A549 treated with CORT108297 at 1 μM for 4 hours (cell line): ENCODE results near the gene TEF. TPM values are rescaled to one million over a fixed set of nuclear protein-coding genes. Genes with fewer than 3 reads are reported as not detected.

ENCODE experiments used
- total RNA-seq: library from RNA; stranded (reverse); fragments of 200-300 nt; extraction: Qiagen RNA extraction; gene quantifications from 5 replicates; pipeline ENCODE4 v1.2.3, GENCODE V29; 2022

Gene TEF
- 0.85 to 1.1 TPM (median 0.93 TPM) in 5 replicates for total RNA-seq

GRCh38 chr22:41381329-41382097, at the start of gene TEF:
TSS of gene TEF (plus strand) at chr22:41381942. CDS start at chr22:41382045, 103 bp downstream.

GRCh38 chr22:41446639-41447434, 65.1 kb downstream of the TEF start, which contains the start of gene TOB2:
TSS of gene TOB2 (minus strand) at chr22:41446801. CDS start at chr22:41437345, 9,456 bp downstream.

Other genes starting within 250 kb of the TEF start
- 17.9 to 19.4 TPM (median 18.8 TPM) in 5 replicates for gene L3MBTL2, start 176.6 kb upstream of the TEF start, total RNA-seq
- gene CHADL, start 141.0 kb upstream of the TEF start, total RNA-seq: not detected in 5 replicates
- gene RANGAP1, start 95.8 kb upstream of the TEF start, total RNA-seq: 79.0 to 106 TPM (median 99.5 TPM) in 5 replicates
- gene ZC3H7B, start 80.4 kb upstream of the TEF start, total RNA-seq: 18.9 to 27.1 TPM (median 25.5 TPM) in 5 replicates
- 20.4 to 25.4 TPM (median 22.3 TPM) in 5 replicates for gene TOB2, start 64.9 kb downstream of the TEF start, total RNA-seq
- gene PHF5A, start 86.8 kb downstream of the TEF start, total RNA-seq: 63.1 to 79.2 TPM (median 66.3 TPM) in 5 replicates
- 44.9 to 48.9 TPM (median 47.6 TPM) in 5 replicates for gene ACO2, start 87.2 kb downstream of the TEF start, total RNA-seq
- gene POLR3H, start 162.5 kb downstream of the TEF start, total RNA-seq: 28.3 to 50.2 TPM (median 43.9 TPM) in 5 replicates
- 1.9 to 3.4 TPM (median 2.6 TPM) in 5 replicates for gene CSDC2, start 179.1 kb downstream of the TEF start, total RNA-seq
- gene PMM1, start 207.9 kb downstream of the TEF start, total RNA-seq: 24.3 to 31.9 TPM (median 31.2 TPM) in 5 replicates
- gene DESI1, start 239.1 kb downstream of the TEF start, total RNA-seq: 14.9 to 16.6 TPM (median 16.2 TPM) in 5 replicates
- 287 to 354 TPM (median 296 TPM) in 5 replicates for gene XRCC6, start 239.4 kb downstream of the TEF start, total RNA-seq